GM23248 (cell line): ENCODE results near the gene ZNF275. TPM values are rescaled to one million over a fixed set of nuclear protein-coding genes. Genes with fewer than 3 reads are reported as not detected.

Source experiments
- DNase-seq: peaks from one replicate; pipeline ENCODE4 v3.0.0-alpha.2; 2015
- H2AFZ ChIP-seq: fragments of 200-600 bp; sonication (generic); 2 replicates; pipeline ENCODE4 v1.6.1; 2016; ENCODE audit warnings: antibody characterized with exemption
- H3F3A ChIP-seq: fragments of 200-600 bp; sonication (generic); 2 replicates; pipeline ENCODE4 v1.6.1; 2016; ENCODE audit warnings: mild to moderate bottlenecking, antibody characterized with exemption, mixed run types; ENCODE audit not compliant: insufficient read depth
- H3K27ac ChIP-seq: fragments of 200-600 bp; sonication (generic); 2 replicates; pipeline ENCODE4 v1.5.1; 2016; ENCODE audit warnings: mild to moderate bottlenecking
- H3K27me3 ChIP-seq: fragments of 200-600 bp; sonication (generic); replicated peaks from 2 replicates; pipeline ENCODE4 v1.6.1; 2016; ENCODE audit warnings: mild to moderate bottlenecking; ENCODE audit not compliant: insufficient read depth
- H3K36me3 ChIP-seq: fragments of 200-600 bp; sonication (generic); 2 replicates; pipeline ENCODE4 v1.6.1; 2016; ENCODE audit warnings: low read depth, mild to moderate bottlenecking
- H3K4me1 ChIP-seq: fragments of 200-600 bp; sonication (generic); 2 replicates; pipeline ENCODE4 v1.6.1; 2016; ENCODE audit warnings: mild to moderate bottlenecking; ENCODE audit not compliant: insufficient read depth
- H3K4me2 ChIP-seq: fragments of 200-600 bp; sonication (generic); one replicate; pipeline ENCODE4 v1.6.1; 2016; ENCODE audit warnings: mild to moderate bottlenecking; ENCODE audit not compliant: unreplicated experiment
- H3K4me3 ChIP-seq: fragments of 200-600 bp; sonication (generic); 2 replicates; pipeline ENCODE4 v1.5.1; 2016; ENCODE audit warnings: mild to moderate bottlenecking
- H3K79me2 ChIP-seq: fragments of 200-600 bp; sonication (generic); 2 replicates; pipeline ENCODE4 v1.6.1; 2016; ENCODE audit warnings: mild to moderate bottlenecking; ENCODE audit not compliant: insufficient read depth
- H3K9ac ChIP-seq: fragments of 200-600 bp; sonication (generic); 2 replicates; pipeline ENCODE4 v1.6.1; 2016; ENCODE audit warnings: mild to moderate bottlenecking
- H3K9me2 ChIP-seq: fragments of 200-600 bp; sonication (generic); 2 replicates; pipeline ENCODE4 v1.6.1; 2016; ENCODE audit warnings: mixed run types, mild to moderate bottlenecking, moderate library complexity; ENCODE audit not compliant: insufficient read depth
- H3K9me3 ChIP-seq: fragments of 200-600 bp; sonication (generic); one replicate; pipeline ENCODE4 v1.6.1; 2017; ENCODE audit warnings: low read depth
- H4K20me1 ChIP-seq: fragments of 200-600 bp; sonication (generic); 2 replicates; pipeline ENCODE4 v1.6.0; 2016; ENCODE audit not compliant: insufficient read depth
- EZH2 ChIP-seq: fragments of 200-600 bp; sonication (generic); IDR thresholded peaks from 2 replicates; pipeline ENCODE4 v1.6.1; 2018; ENCODE audit warnings: antibody characterized with exemption, mild to moderate bottlenecking; ENCODE audit not compliant: insufficient read depth, poor library complexity, severe bottlenecking
- EZH2phosphoT487 ChIP-seq: fragments of 200-600 bp; sonication (generic); IDR thresholded peaks from 2 replicates; pipeline ENCODE4 v1.6.1; 2018; ENCODE audit warnings: antibody characterized with exemption, moderate library complexity, mild to moderate bottlenecking, low read depth; ENCODE audit not compliant: insufficient read depth
- WGBS, 2 experiments: methylation state at CpG; one replicate each; pipeline ENCODE4 v1.1.6; 2015 to 2017; ENCODE audit warnings: low lambda C conversion rate in 2 of 2, low coverage in 1 of 2; ENCODE audit errors: missing lambda C conversion rate in 2 of 2; 5-methylcytosine and 5-hydroxymethylcytosine counted together
- in situ Hi-C: fragments of 300-500 bp; cut with MboI; formaldehyde crosslinking; loops from 2 replicates; pipeline ENCODE4 v1.15.0; 2020
- polyA plus RNA-seq: library from polyadenylated mRNA; unstranded; fragments of >200 nt; fragmentation: Nextera tagmentation; extraction: Ambion mirVana; gene quantifications from 2 replicates; pipeline ENCODE4 v1.2.1, GENCODE V29; 2016
- total RNA-seq: library from RNA; depleted of rRNA; stranded (reverse); fragments of >200 nt; shearing (Covaris generic); gene quantifications from 2 replicates; pipeline ENCODE4 v1.2.3, GENCODE V29; 2014

Gene ZNF275
- total and polyA plus RNA-seq, 2 experiments from 2014 or later: 6.5 to 11.5 TPM

- H3K27me3 ChIP-seq: no peaks in the 10 kb centered on the region
- H3K79me2 ChIP-seq: peaks cover 85% of the 10 kb centered on the region
- H3K4me1 ChIP-seq: peaks cover 12% of the 10 kb centered on the region; the same call in 1 of the 2 replicates
- H3K27ac ChIP-seq: no peak overlapping the region
- in situ Hi-C loops: no loop called here
- H4K20me1 ChIP-seq: no peaks in the 10 kb centered on the region
- no peaks in the 10 kb centered on the region for H3K36me3 ChIP-seq
- H2AFZ ChIP-seq: no peak overlapping the region
- no peak for DNase-seq
- H3K9me2 ChIP-seq: no peaks in the 10 kb centered on the region
- no peaks in the 10 kb centered on the region for H3K9me3 ChIP-seq
- H3K4me3 ChIP-seq: no peak overlapping the region
- no peak overlapping the region for H3K4me2 ChIP-seq
- H3K9ac ChIP-seq: no peak overlapping the region
- TF ChIP-seq EZH2 (no peak), EZH2phosphoT487 (no peak)
- 97 to 100% methylated on average over 4 of the region's 4 CpGs for WGBS, 2 experiments
- no peaks in the 10 kb centered on the region for H3F3A ChIP-seq
These were observed 5.7 kb downstream of the ZNF275 start for GRCh38 chrX:153339662-153340061.

GRCh38 chrX:153340111-153340510 is 6.2 kb downstream of the ZNF275 start:
- H3K9me2 ChIP-seq: no peaks in the 10 kb centered on the region
- in situ Hi-C loops: no loop called here
- no peak overlapping the region for H3K4me2 ChIP-seq
- 68 to 76% methylated on average over 6 of the region's 6 CpGs for WGBS, 2 experiments
- no peaks in the 10 kb centered on the region for H3K27me3 ChIP-seq
- no peaks in the 10 kb centered on the region for H4K20me1 ChIP-seq
- peaks cover 81% of the 10 kb centered on the region for H3K79me2 ChIP-seq
- no peak overlapping the region for H2AFZ ChIP-seq
- H3K4me3 ChIP-seq: no peak overlapping the region
- no peaks in the 10 kb centered on the region for H3F3A ChIP-seq
- no peak overlapping the region for H3K9ac ChIP-seq
- H3K27ac ChIP-seq: no peak overlapping the region
- H3K4me1 ChIP-seq: peaks cover 12% of the 10 kb centered on the region; the same call in 1 of the 2 replicates
- H3K9me3 ChIP-seq: no peaks in the 10 kb centered on the region
- TF ChIP-seq EZH2 (no peak), EZH2phosphoT487 (no peak)
- DNase-seq: no peak
- no peaks in the 10 kb centered on the region for H3K36me3 ChIP-seq

- Histone ChIP-seq H4K20me1 (no peaks in the 10 kb centered on the region), H3K9me2 (no peaks in the 10 kb centered on the region), H2AFZ (no peak overlapping the region), H3K79me2 (peaks cover 52% of the 10 kb centered on the region), H3K27ac (no peak overlapping the region), H3K36me3 (no peaks in the 10 kb centered on the region), H3K4me1 (peaks cover 12% of the 10 kb centered on the region; the same call in 1 of the 2 replicates), H3K4me3 (no peak overlapping the region), H3K9ac (no peak overlapping the region), H3K9me3 (no peaks in the 10 kb centered on the region), H3K27me3 (no peaks in the 10 kb centered on the region), H3K4me2 (no peak overlapping the region), H3F3A (no peaks in the 10 kb centered on the region)
- in situ Hi-C loops: no loop called here
- TF ChIP-seq EZH2phosphoT487 (no peak), EZH2 (no peak)
- WGBS, 2 experiments: 39 to 44% methylated on average over 8 to 9 of the region's 9 CpGs
- no peak for DNase-seq
These were observed 9.0 kb downstream of the ZNF275 start for GRCh38 chrX:153342762-153343558.

GRCh38 chrX:153343674-153344073 is 9.7 kb downstream of the ZNF275 start:
- in situ Hi-C loops: no loop called here
- WGBS, 2 experiments: 88 to 100% methylated on average over 2 of the region's 2 CpGs
- no peaks in the 10 kb centered on the region for H3K9me3 ChIP-seq
- H3K36me3 ChIP-seq: no peaks in the 10 kb centered on the region
- DNase-seq: no peak
- TF ChIP-seq EZH2: no peak
- no peak for TF ChIP-seq EZH2phosphoT487
- H3K79me2 ChIP-seq: peaks cover 48% of the 10 kb centered on the region
- H3K27ac ChIP-seq: no peak overlapping the region
- H3K4me2 ChIP-seq: no peak overlapping the region
- no peaks in the 10 kb centered on the region for H3K9me2 ChIP-seq
- peaks cover 12% of the 10 kb centered on the region; the same call in 1 of the 2 replicates for H3K4me1 ChIP-seq
- H2AFZ ChIP-seq: no peak overlapping the region
- H3K27me3 ChIP-seq: no peaks in the 10 kb centered on the region
- no peaks in the 10 kb centered on the region for H3F3A ChIP-seq
- no peak overlapping the region for H3K9ac ChIP-seq
- no peak overlapping the region for H3K4me3 ChIP-seq
- no peaks in the 10 kb centered on the region for H4K20me1 ChIP-seq
